Prostate gland (tissue), 2 donors: ENCODE results near the gene PNLIP.

Experiments used
- CTCF ChIP-seq, 4 experiments: fragments of 200-600 bp in 2 of 4; fragments of 450-650 bp in 2 of 4; sonication (generic) in 2 of 4; IDR thresholded peaks; 1 replicate in 3 of 4; 2 replicates in 1 of 4; pipeline ENCODE4 v1.5.1; 2016 to 2019; ENCODE audit warnings: antibody characterized with exemption in 4 of 4, mild to moderate bottlenecking in 2 of 4, moderate library complexity in 2 of 4
- POLR2A ChIP-seq: fragments of 450-650 bp; IDR thresholded peaks from one replicate; pipeline ENCODE4 v1.6.1; 2016; ENCODE audit warnings: antibody characterized with exemption, mild to moderate bottlenecking

DNA sequence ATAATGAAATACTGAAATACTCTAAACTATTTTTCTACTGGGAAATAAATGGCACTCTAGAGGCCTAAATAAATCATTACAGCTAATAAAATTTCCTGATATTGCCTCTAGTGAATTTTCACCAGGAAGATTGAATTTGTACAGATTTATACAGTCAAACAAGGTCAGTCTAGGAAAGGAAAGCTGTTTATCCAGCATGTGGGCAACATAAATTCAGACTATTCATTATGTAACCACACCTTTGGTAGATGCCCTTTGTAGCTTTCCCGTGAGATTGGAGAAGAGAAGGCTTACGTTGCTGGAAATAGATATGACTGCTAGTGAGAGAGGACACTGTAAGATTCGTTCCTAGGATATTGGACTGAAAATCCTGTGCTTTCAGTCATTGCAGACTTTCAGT is 35.2 kb upstream of the PNLIP start:
- TF ChIP-seq CTCF (IDR thresholded peaks at IDR 0.05) (no peak), POLR2A (no peak)
